ENCODE measurements around the gene RGS6.
A peak's percentile ranks its signal among the peaks of the same experiment; 100 is the strongest.

Gene RGS6

DNA sequence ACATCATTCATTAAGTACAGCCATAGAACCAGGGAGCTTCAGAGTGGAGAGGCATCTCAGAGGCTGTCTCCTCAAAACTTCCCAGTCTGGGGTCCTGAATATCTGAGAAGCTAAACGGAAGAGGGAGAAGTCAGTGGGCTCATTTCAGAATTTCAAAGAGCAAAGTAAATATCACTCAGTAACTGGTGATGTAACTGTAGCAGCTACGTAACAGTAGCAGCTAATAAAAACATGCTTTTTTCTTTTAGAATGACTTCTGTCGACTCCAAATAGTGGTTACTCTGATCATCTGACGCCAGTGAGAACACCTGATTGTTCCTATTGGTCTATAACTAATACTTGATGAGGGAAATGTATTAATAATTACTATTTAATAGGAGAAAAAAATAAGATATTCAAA is 578.3 kb downstream of the RGS6 start:
- DNase-seq, result no peak
- no peak for TF ChIP-seq GATA1 (IDR thresholded peaks at IDR 0.05; ENCODE audit: low read depth, low read length)
- no peak for TF ChIP-seq POLR2A (IDR thresholded peaks at IDR 0.05; ENCODE audit: low read length)

DNA sequence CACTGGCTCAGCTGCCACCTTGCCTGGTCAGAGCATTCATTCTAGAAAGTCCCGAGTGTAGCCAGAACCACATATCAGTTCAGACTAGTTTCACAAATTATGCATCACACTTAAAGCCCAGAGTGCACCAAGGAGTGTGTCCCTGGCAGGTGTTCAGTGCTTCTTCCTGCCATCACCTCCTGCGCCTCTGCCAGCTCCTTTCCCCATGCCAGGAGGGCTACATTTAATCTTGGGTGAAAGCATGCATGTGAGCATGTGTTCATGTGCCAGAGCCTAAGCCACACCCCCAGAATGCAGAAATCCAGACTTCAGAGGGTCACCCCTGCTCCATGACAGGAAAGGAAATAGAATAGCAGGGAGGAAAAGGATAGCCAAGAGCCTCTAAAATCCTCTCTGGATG is 580.1 kb downstream of the RGS6 start:
- no peak for DNase-seq
- TF ChIP-seq POLR2A (IDR thresholded peaks at IDR 0.05; ENCODE audit: low read length) (no peak), GATA1 (IDR thresholded peaks at IDR 0.05; ENCODE audit: low read depth, low read length) (no peak)

DNA sequence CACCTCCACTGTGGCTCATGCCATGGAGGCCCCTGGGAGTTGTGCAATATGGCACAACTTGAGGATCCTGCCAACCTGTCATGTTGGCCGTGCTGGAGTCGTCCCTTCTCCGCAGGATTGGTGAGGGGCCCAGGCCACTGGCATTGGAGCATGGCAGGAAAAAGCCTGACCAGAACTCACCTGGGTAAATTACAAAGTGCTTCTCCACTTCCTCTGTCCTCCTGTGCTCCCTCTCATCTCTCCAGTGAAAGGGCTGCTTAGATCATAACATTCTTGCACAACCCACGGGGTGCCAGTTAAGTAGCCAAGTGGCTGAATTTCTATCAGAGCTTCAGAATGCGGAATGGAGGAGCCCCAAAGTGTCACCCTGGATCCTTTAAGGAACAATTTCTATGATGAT is 580.7 kb downstream of the RGS6 start:
- TF ChIP-seq POLR2A (IDR thresholded peaks at IDR 0.05; ENCODE audit: low read length), result no peak
- no peak for TF ChIP-seq GATA1 (IDR thresholded peaks at IDR 0.05; ENCODE audit: low read depth, low read length)
- no peak for DNase-seq

- TF ChIP-seq GATA1 (IDR thresholded peaks at IDR 0.05; ENCODE audit: low read depth, low read length) (no peak), POLR2A (IDR thresholded peaks at IDR 0.05; ENCODE audit: low read length) (no peak)
- DNase-seq, result no peak
Measured at GRCh38 chr14:72513346-72513745, 581.1 kb downstream of the RGS6 start.

DNA sequence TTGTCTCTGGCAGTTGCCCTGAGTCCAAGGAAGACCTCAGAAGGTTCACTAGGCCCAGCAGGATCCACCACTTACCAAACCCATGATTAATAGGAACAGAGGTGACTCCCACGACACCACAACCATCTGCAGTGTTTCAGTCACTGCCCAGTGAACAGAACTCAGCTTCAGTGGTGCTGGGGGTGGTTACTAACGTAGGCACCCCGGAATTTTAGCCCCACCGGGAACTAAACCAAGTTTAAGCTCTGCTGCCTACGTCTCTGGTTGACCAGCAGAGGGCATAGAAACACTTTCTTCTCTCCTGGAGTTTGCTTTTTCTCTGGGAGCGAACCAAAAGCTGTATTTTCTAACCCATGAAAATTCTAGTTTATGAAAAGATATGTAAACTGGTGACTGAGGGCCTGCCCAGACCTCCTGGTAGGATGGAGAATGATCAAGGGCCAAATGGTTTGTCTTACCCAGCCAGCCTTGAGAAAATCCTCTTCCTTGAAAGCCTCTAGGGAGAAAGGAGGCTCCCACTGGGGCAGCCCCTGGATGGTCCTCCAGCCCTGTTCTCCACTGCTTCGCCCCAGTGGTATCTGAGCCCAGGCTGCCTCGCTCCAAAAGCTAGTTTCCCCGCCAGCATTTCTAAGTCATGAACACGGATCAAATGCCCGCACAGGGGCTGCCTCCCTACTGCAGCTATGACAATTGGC is 581.9 kb downstream of the RGS6 start:
- peak; percentile 21 to 51 for DNase-seq
- TF ChIP-seq GATA1 (IDR thresholded peaks at IDR 0.05; ENCODE audit: low read depth, low read length), result no peak
- TF ChIP-seq POLR2A (IDR thresholded peaks at IDR 0.05; ENCODE audit: low read length), result no peak

DNA sequence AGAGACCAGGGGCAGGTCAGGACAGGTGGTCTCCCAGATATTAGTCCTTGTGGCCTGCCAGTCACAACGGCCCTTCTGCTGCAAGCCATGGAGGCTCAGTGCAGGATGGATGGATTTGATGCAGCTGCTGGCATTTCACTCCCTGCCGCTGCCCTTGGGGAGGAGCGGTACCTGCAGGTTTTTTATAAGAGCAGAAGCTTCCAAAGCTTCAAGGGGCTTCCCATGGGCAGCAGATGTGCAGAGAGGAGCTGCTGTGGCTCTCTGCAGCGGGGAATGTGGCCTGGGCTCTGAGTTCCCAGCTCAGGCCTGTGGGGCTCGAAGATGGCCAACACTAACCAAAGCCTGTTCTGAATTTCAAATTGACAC is 582.4 kb downstream of the RGS6 start:
- TF ChIP-seq GATA1 (IDR thresholded peaks at IDR 0.05; ENCODE audit: low read depth, low read length) (no peak), POLR2A (IDR thresholded peaks at IDR 0.05; ENCODE audit: low read length) (no peak)
- no peak for DNase-seq

GRCh38 chr14:72515779-72516770 is 583.8 kb downstream of the RGS6 start:
- TF ChIP-seq POLR2A (IDR thresholded peaks at IDR 0.05; ENCODE audit: low read length) (no peak), GATA1 (IDR thresholded peaks at IDR 0.05; ENCODE audit: low read depth, low read length) (no peak)
- no peak for DNase-seq

- peak; percentile 69 to 82 for DNase-seq
- TF ChIP-seq POLR2A (IDR thresholded peaks at IDR 0.05; ENCODE audit: low read length) (no peak), GATA1 (IDR thresholded peaks at IDR 0.05; ENCODE audit: low read depth, low read length) (no peak)
Measured at GRCh38 chr14:72516936-72517700, 584.9 kb downstream of the RGS6 start.

DNA sequence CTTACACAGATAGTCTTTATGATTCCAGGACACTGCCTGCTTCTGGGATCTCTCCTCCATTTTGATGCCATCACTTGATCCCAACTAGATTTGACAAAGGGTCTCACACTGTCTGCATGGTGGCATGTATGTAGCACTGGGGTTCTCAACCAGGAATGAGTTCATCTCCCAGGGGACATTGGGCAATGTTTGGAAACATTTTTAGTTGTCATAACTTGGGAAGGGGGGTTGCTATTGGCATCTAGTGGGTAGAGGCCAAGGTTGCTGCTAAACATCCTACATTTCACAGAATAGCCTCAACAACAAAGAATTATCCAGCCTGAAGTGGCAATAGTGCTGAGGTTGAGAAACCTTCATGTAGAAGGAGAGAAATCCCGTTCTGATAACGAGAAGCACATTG is 585.5 kb downstream of the RGS6 start:
- DNase-seq, result no peak
- TF ChIP-seq POLR2A (IDR thresholded peaks at IDR 0.05; ENCODE audit: low read length), result no peak
- no peak for TF ChIP-seq GATA1 (IDR thresholded peaks at IDR 0.05; ENCODE audit: low read depth, low read length)

DNA sequence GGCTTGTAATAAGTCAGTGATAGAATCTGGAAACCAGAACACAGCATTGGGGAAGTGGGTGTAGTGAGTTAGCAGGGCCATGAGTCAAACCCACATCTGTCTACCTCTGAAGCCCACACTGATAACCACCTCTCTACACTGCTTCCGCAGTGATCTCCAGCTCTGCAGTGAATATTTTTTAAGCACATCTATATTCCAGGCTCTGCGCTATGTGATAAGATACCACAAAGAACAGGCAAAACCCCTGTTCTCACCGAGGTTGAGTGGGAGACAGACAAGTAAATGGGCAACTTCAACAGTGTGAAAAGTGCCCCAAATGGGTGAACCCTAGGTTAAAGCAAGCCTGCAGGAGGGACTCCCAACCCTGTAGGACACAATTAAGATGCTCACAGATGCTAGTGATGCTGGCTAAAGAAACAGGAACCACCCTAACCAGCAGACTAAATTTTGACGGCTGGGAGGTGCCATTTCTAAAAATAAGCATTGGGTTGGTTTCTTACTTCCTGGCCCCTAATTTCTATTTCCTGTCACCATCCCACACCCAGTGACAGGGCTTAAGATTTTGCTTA is 586.7 kb downstream of the RGS6 start:
- TF ChIP-seq POLR2A (IDR thresholded peaks at IDR 0.05; ENCODE audit: low read length) (no peak), GATA1 (IDR thresholded peaks at IDR 0.05; ENCODE audit: low read depth, low read length) (no peak)

DNA sequence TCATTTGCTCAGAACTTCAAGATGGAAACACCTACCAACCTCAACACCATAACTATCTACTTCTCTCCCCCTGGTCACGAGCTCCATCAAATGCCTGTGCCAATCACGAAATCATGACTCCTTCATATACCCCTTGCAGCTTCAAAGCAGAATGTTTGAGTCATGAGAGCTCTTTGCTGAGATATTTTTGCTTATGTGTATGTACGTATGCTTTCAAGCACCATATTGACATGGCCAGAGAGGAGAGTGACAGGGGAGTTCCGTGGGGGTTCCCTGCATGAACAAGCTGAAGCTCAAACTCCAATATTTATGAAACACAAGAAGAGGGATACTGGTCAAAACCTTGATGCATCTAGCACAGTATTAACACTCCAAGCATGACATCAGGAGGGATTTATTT is 587.3 kb downstream of the RGS6 start:
- TF ChIP-seq POLR2A (IDR thresholded peaks at IDR 0.05; ENCODE audit: low read length) (no peak), GATA1 (IDR thresholded peaks at IDR 0.05; ENCODE audit: low read depth, low read length) (no peak)
- no peak for DNase-seq

More for the DNA sequence above, 586.7 kb downstream of the RGS6 start:
- DNase-seq, result peak in 1 of 2 experiments; percentile 16

DNA sequence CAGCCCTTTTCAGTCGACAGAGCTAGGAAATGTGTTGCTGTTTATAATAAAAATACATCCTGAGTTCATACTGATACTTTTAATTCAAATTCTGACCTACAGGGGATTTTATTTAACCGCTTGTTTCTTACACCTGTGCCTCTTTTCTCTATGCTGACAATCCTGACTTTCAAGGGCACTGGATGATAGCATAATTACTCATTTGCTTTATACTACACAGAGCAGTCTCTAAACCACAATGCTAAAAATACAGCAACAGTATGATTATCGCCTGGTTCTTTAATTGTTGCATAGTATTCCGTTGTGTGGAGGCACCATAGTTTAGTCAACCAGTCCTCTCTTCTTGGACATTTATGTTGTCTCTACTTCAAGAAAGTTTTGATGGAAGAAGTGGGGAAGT is 588.8 kb downstream of the RGS6 start:
- DNase-seq, result no peak
- TF ChIP-seq POLR2A (IDR thresholded peaks at IDR 0.05; ENCODE audit: low read length) (no peak), GATA1 (IDR thresholded peaks at IDR 0.05; ENCODE audit: low read depth, low read length) (no peak)

DNA sequence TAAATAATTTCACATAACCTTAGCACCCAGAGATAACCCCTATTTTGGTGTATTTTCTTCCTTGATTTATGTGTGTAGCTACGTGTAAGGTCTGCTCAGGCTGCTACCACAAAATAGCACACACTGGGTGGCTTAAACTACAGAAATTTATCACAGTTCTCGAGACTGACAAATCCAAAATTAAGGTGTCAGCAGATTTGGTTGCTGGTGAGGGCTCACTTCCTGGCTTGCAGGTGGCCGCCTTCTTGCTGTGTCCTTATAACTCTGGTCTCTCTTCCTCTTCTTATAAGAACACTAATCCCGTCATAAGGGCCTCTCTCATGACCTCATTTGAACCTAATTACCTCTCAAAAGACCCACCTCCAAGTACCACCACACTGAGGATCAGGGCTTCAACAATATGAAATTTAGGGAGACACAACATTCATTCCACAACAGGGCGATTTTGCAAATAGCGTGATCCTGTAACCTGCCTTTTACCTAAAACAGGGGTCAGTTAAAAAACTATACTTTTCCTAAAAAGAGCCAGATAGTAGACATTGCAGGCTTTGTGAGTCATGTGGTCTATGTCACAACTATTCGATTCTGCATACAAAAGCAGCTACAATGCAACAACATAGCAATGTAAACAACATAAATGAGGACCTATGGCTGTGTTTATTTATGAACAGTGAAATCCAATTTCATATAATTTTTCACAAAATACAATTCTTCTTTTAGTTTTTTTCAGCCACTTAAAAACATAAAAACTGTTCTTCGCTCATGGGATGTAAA is 589.9 kb downstream of the RGS6 start:
- DNase-seq, result no peak
- TF ChIP-seq POLR2A (IDR thresholded peaks at IDR 0.05; ENCODE audit: low read length), result no peak
- TF ChIP-seq GATA1 (IDR thresholded peaks at IDR 0.05; ENCODE audit: low read depth, low read length), result no peak
